ENCODE data around the gene CAVIN2. TPM values are rescaled to one million over a fixed set of nuclear protein-coding genes. Genes with fewer than 3 reads are reported as not detected.

The CAVIN2 gene
- polyA plus RNA-seq, 1 donor: 27.5 TPM

DNA sequence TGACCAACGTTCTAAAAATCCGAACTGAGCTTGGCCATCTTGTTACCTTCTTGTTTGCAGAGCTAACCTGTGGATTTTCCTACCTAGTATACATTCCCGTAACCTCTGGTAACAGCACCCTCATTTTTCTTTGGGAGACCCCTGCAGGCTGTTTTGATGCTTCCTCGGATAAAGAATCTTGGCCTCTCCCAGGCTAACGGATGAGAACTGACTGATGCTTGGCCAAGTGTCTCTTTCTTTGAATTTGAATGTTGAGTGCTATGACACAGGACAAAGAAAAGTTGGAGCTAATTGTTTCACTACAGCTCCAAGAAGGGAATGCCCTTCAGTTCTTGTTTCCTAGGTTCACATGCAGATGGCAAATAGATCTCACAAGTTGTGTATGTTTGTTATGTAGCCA, 19.3 kb upstream of the CAVIN2 start:
- Histone ChIP-seq H3K27me3 (ENCODE audit: control insufficient read depth, insufficient read depth, low read length) (no peaks in the 10 kb centered on the region), H3K9me3 (ENCODE audit: control insufficient read depth, low read depth, low read length) (no peaks in the 10 kb centered on the region), H3K36me3 (ENCODE audit: control insufficient read depth, insufficient read depth, low read length) (no peaks in the 10 kb centered on the region), H3K4me1 (ENCODE audit: control insufficient read depth, insufficient read depth, low read length) (peaks cover 13% of the 10 kb centered on the region), H3K27ac (ENCODE audit: low read length) (peak overlapping the region; percentile 75), H3K4me3 (ENCODE audit: low read length) (no peak overlapping the region)
- no peak for DNase-seq
- no CpG with 5 or more reads among the region's 5 CpGs for WGBS (ENCODE audit: insufficient coverage, low lambda C conversion rate)

DNA sequence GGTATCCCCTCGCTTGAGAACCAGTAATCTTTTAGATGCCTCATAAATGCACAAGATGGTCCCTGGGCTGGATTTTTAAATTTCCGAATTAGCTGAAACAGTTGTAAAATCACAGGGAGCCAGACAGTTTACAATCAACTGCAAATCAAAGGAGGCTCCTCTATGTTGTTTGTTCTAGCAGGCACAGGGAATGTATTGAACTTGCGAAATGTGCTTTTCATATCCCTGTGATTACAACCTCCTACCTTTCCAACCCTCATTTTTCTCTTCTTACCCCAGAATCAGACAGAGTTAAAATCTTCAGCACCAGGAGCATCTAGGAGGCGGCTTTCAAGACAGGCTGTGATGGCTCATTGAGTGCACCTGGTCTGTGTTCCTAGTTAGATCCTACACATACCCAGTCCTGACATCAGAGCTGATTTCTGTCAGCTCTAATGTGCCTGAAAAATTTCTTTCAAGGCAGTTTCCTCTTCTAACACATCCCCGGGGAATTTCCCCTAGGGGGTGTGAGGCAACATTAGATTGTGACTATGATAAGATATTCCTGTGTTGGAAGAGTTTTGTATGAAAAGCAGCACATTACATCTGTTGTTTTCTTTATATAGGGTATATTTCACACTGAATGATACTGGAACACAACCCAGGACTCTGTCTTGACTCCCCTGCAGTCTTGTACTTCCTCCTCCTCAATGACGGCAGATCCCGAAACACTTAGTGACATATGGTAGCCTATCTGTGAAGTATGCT, 17.9 kb upstream of the CAVIN2 start:
- no peak for DNase-seq
- no peak overlapping the region for H3K27ac ChIP-seq (ENCODE audit: low read length)
- no peaks in the 10 kb centered on the region for H3K36me3 ChIP-seq (ENCODE audit: control insufficient read depth, insufficient read depth, low read length)
- H3K4me1 ChIP-seq (ENCODE audit: control insufficient read depth, insufficient read depth, low read length): peaks cover 13% of the 10 kb centered on the region
- 93% methylated on average over 2 of the region's 7 CpGs for whole genome bisulfite sequencing (ENCODE audit: insufficient coverage, low lambda C conversion rate)
- H3K4me3 ChIP-seq (ENCODE audit: low read length): no peak overlapping the region
- H3K27me3 ChIP-seq (ENCODE audit: control insufficient read depth, insufficient read depth, low read length): no peaks in the 10 kb centered on the region
- H3K9me3 ChIP-seq (ENCODE audit: control insufficient read depth, low read depth, low read length): no peaks in the 10 kb centered on the region

DNA sequence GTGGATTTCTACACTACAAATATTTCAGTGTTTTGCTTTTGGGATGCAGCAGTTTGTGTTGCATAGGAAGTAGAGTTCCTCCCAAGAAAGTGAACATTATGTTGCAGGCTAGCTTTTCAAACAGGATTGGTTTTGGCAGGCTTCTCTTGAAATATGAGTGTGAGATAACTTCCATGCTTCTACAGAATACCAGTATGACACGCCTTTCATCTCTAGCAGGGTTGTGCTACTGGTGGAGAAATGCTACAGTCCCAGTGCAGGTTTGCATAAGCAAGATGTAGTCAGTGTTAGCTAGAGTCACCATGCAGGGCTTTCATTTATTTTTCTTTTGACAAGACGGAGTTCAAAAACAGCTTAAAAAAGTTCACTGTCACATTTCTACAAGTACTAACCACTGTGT, 17.1 kb upstream of the CAVIN2 start:
- Histone ChIP-seq H3K4me3 (ENCODE audit: low read length) (no peak overlapping the region), H3K27ac (ENCODE audit: low read length) (no peak overlapping the region), H3K27me3 (ENCODE audit: control insufficient read depth, insufficient read depth, low read length) (no peaks in the 10 kb centered on the region), H3K4me1 (ENCODE audit: control insufficient read depth, insufficient read depth, low read length) (peaks cover 13% of the 10 kb centered on the region), H3K36me3 (ENCODE audit: control insufficient read depth, insufficient read depth, low read length) (no peaks in the 10 kb centered on the region), H3K9me3 (ENCODE audit: control insufficient read depth, low read depth, low read length) (no peaks in the 10 kb centered on the region)
- DNase-seq: no peak
- WGBS (ENCODE audit: insufficient coverage, low lambda C conversion rate): 100% methylated on average over 1 of the region's 2 CpGs

DNA sequence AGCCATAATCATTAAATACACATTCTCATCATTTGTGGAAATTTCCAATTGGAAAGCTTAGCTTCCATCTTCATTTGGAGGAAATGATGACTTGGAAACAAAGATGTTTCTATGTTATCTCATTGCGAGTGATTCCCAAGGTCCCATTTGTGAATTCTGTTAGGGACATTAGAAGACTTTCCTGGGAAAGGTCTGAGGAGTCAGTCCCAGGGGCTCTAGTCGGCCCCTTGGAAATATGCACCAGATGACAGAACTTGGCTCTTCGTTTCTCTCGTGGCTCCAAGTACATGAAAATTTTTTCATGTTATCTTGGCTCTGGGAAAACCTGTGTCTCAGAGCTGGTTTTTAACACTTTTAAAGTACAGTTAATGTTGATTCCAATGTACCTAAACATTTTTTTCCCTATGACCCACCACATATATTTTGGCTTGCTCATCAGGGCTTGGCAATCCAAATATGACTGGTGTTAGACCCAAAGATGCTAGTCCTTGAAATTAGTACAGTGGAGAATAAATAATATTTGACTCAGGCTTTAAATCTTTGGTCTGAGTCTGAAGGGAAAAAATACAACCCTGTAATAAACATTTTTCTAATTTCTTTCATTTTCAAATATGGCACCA, 15.4 kb upstream of the CAVIN2 start:
- peaks cover 10% of the 10 kb centered on the region for H3K4me1 ChIP-seq (ENCODE audit: control insufficient read depth, insufficient read depth, low read length)
- DNase-seq: no peak
- H3K36me3 ChIP-seq (ENCODE audit: control insufficient read depth, insufficient read depth, low read length): no peaks in the 10 kb centered on the region
- H3K27ac ChIP-seq (ENCODE audit: low read length): no peak overlapping the region
- no peak overlapping the region for H3K4me3 ChIP-seq (ENCODE audit: low read length)
- H3K27me3 ChIP-seq (ENCODE audit: control insufficient read depth, insufficient read depth, low read length): no peaks in the 10 kb centered on the region
- no peaks in the 10 kb centered on the region for H3K9me3 ChIP-seq (ENCODE audit: control insufficient read depth, low read depth, low read length)
- WGBS (ENCODE audit: insufficient coverage, low lambda C conversion rate): 87% methylated on average over 3 of the region's 4 CpGs

DNA sequence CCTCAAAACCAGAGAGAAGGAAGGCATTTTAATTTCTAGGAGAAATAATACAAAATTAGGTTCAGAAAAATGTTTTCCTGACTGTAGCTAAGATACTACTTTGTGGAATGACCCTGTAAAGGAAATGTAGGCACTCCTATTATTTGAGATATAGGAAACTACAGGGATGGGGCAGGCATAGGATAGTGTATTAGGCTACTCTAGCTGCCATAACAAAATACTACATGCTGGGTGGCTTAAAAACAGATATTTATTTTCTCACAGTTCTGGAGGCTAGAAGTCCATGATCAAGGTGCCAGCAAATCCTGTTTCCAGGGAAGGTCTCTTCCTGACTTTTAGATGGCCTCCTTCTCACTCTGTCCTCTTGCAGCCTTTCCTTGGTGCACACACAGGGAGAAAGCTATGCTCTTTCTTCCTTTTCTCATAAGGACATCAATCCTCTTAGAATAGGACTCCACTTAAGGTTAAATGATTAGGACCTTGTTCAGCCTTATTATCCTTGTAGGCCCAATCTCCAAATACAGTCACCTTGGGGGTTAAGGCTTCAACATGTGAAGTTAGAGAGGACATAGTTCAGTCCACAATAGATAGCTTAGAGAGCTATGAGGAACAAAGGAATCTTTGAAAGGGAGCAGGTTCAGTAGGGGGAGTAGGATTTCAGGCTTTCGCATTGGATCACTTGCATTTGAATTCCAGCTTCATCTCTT, 14.0 kb upstream of the CAVIN2 start:
- DNase-seq: no peak
- no peaks in the 10 kb centered on the region for H3K27me3 ChIP-seq (ENCODE audit: control insufficient read depth, insufficient read depth, low read length)
- H3K36me3 ChIP-seq (ENCODE audit: control insufficient read depth, insufficient read depth, low read length): no peaks in the 10 kb centered on the region
- H3K9me3 ChIP-seq (ENCODE audit: control insufficient read depth, low read depth, low read length): no peaks in the 10 kb centered on the region
- H3K4me3 ChIP-seq (ENCODE audit: low read length): no peak overlapping the region
- no peak overlapping the region for H3K27ac ChIP-seq (ENCODE audit: low read length)
- H3K4me1 ChIP-seq (ENCODE audit: control insufficient read depth, insufficient read depth, low read length): no peaks in the 10 kb centered on the region
- WGBS (ENCODE audit: insufficient coverage, low lambda C conversion rate): no CpG with 5 or more reads among the region's 1 CpG

DNA sequence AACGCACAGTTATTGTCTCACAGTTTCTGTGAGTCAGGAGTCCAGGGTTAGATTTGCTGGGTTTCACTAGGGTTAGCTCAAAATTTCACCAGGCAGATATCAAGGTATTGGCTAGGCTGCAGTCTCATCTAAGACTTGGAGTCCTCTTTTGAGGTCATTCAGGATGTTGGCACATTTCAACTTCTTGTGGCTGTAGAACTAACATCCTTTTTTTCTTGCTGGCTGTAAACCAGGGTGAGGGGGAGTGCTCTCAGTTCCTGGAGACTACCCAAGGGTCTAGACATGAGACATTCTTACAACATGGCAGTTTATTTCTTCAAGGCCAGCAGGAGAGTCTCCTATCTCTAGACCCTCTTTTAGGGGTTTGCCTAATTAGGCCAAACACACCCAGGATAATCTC, 12.8 kb upstream of the CAVIN2 start:
- Histone ChIP-seq H3K9me3 (ENCODE audit: control insufficient read depth, low read depth, low read length) (no peaks in the 10 kb centered on the region), H3K4me3 (ENCODE audit: low read length) (no peak overlapping the region), H3K4me1 (ENCODE audit: control insufficient read depth, insufficient read depth, low read length) (no peaks in the 10 kb centered on the region), H3K27me3 (ENCODE audit: control insufficient read depth, insufficient read depth, low read length) (no peaks in the 10 kb centered on the region), H3K36me3 (ENCODE audit: control insufficient read depth, insufficient read depth, low read length) (no peaks in the 10 kb centered on the region), H3K27ac (ENCODE audit: low read length) (no peak overlapping the region)
- WGBS (ENCODE audit: insufficient coverage, low lambda C conversion rate): no CpG with 5 or more reads among the region's 1 CpG
- no peak for DNase-seq

DNA sequence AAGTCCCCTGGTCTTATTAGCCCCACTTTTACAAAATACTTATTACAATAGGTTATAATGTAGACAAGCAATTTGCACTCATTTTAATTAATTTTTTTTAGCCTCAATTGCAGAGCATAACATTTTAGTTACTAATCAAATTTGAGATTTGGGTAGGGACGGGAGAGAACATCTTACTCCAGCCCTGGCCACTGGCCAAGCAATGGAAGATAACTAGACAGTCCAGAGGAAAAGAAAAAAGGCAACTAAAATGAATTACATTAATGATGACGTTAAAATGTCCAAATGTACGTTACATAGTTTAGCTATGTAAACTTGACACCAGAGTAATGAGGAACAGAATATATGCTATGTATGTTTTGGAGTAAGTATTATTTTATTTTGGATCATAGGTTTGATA, 11.0 kb upstream of the CAVIN2 start:
- Histone ChIP-seq H3K4me3 (ENCODE audit: low read length) (no peak overlapping the region), H3K4me1 (ENCODE audit: control insufficient read depth, insufficient read depth, low read length) (no peaks in the 10 kb centered on the region), H3K27ac (ENCODE audit: low read length) (no peak overlapping the region), H3K9me3 (ENCODE audit: control insufficient read depth, low read depth, low read length) (no peaks in the 10 kb centered on the region), H3K27me3 (ENCODE audit: control insufficient read depth, insufficient read depth, low read length) (no peaks in the 10 kb centered on the region), H3K36me3 (ENCODE audit: control insufficient read depth, insufficient read depth, low read length) (no peaks in the 10 kb centered on the region)
- WGBS (ENCODE audit: insufficient coverage, low lambda C conversion rate): 88% methylated on average over 3 of the region's 3 CpGs
- no peak for DNase-seq

DNA sequence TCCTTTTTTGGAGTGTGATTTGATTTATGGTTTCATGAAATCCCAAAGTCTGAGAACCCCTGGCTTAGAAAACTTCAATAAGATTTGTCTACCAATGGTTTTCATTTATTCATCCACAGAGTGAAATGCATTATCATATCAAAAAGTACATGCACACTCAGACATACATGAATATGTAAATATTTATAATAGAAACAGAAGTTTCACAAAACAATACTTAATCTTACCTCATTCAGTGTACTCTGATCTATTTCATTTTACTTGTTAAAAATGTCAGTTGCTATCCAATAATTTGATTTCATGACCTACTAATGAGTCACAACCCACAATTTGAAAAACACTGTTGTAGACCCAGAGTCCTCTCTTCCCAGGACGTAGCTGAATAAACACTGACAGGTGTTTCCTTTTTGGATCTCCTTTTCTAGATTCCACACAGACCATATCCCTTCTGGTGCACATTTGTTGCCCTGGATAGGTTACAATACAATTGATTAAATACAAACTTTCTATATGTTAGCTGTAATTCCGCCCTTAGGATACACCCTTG, 10.4 kb upstream of the CAVIN2 start:
- WGBS (ENCODE audit: insufficient coverage, low lambda C conversion rate): 100% methylated on average over 1 of the region's 2 CpGs
- no peaks in the 10 kb centered on the region for H3K27me3 ChIP-seq (ENCODE audit: control insufficient read depth, insufficient read depth, low read length)
- no peaks in the 10 kb centered on the region for H3K4me1 ChIP-seq (ENCODE audit: control insufficient read depth, insufficient read depth, low read length)
- no peak for DNase-seq
- H3K36me3 ChIP-seq (ENCODE audit: control insufficient read depth, insufficient read depth, low read length): no peaks in the 10 kb centered on the region
- H3K27ac ChIP-seq (ENCODE audit: low read length): no peak overlapping the region
- no peaks in the 10 kb centered on the region for H3K9me3 ChIP-seq (ENCODE audit: control insufficient read depth, low read depth, low read length)
- H3K4me3 ChIP-seq (ENCODE audit: low read length): no peak overlapping the region

DNA sequence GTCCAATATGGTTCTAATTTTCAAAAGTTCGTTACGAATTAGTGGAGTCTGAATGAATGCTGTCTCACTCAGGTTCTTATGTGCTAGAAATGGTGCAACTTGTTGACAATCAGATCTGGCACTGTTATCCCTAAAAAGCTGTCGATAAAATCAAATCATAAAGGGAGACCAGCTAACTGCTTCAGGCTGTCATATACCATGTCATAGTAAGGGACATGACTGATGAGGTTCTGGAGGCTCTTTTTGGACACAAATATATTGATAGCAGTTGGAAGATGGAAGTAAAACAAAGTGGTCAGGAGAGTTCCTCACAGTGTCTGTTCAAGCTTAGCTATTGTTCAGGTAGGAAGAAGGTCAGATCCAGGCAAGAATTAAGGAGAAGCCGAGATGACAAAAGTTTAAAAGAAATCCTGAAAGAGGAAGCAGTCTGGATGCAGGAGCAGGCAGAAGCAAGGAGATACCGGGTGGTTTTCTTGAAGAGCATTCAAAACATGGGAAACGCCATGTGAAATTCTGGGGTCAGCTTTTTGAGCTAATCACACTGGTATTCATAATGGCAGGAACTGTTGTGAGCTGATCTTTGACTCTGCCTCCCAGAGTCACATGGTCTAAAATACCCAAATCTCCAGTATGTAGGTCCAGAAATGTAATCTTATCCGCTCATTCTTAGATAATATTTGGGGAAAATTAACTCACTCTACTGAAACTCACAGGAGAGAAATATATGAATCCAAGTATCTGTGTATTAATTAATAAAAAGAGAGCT, 9.4 kb upstream of the CAVIN2 start:
- 80% methylated on average over 2 of the region's 7 CpGs for WGBS (ENCODE audit: insufficient coverage, low lambda C conversion rate)
- Histone ChIP-seq H3K9me3 (ENCODE audit: control insufficient read depth, low read depth, low read length) (no peaks in the 10 kb centered on the region), H3K36me3 (ENCODE audit: control insufficient read depth, insufficient read depth, low read length) (no peaks in the 10 kb centered on the region), H3K4me3 (ENCODE audit: low read length) (no peak overlapping the region), H3K27ac (ENCODE audit: low read length) (no peak overlapping the region), H3K4me1 (ENCODE audit: control insufficient read depth, insufficient read depth, low read length) (no peaks in the 10 kb centered on the region), H3K27me3 (ENCODE audit: control insufficient read depth, insufficient read depth, low read length) (no peaks in the 10 kb centered on the region)
- DNase-seq: no peak

DNA sequence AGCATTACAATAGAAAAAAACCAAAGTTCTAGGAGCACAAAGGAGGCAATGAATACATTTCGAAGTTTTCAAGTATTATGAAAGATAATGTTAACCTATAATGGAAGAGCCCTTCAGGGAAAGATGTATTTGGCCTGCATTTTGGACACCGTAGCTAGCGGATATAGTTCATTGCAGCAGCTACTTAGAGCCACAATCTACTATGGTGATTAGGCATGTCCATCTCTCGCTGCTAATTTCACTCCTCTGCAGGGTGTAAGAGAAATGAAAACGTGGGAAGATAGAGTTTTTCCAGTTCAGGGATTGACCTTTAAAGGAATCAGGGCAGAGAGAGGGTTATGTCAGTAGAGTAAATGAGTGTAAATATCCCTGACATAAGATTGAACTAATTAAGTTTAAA, 8.5 kb upstream of the CAVIN2 start:
- Histone ChIP-seq H3K27me3 (ENCODE audit: control insufficient read depth, insufficient read depth, low read length) (no peaks in the 10 kb centered on the region), H3K36me3 (ENCODE audit: control insufficient read depth, insufficient read depth, low read length) (no peaks in the 10 kb centered on the region), H3K27ac (ENCODE audit: low read length) (no peak overlapping the region), H3K4me3 (ENCODE audit: low read length) (no peak overlapping the region), H3K9me3 (ENCODE audit: control insufficient read depth, low read depth, low read length) (no peaks in the 10 kb centered on the region), H3K4me1 (ENCODE audit: control insufficient read depth, insufficient read depth, low read length) (no peaks in the 10 kb centered on the region)
- DNase-seq: no peak
- WGBS (ENCODE audit: insufficient coverage, low lambda C conversion rate): 57% methylated on average over 2 of the region's 5 CpGs

All from large intestine (tissue), 3 donors.